K562 (cell line): Measurements from ENCODE around the gene G6PC3. TPM values are rescaled to one million over a fixed set of nuclear protein-coding genes. Genes with fewer than 3 reads are reported as not detected.

Source experiments
- C11orf30 ChIP-seq: fragments of 450-650 bp; IDR thresholded peaks from 2 replicates; pipeline ENCODE4 v1.6.1; 2016; ENCODE audit warnings: low read depth, mild to moderate bottlenecking
- CEBPG ChIP-seq, 3 experiments: fragments of 200-800 bp in 1 of 3; sonication (Bioruptor generic) in 1 of 3; sonication (generic) in 1 of 3; formaldehyde crosslinking in 1 of 3; IDR thresholded peaks in 2 of 3; conservative IDR thresholded peaks in 1 of 3; 2 replicates each; pipeline versions ENCODE4 v1.6.1 to v1.8.0; 2016 to 2022; ENCODE audit warnings: missing compliant biosample characterization in 2 of 3, missing genetic modification characterization in 2 of 3, mild to moderate bottlenecking in 1 of 3, missing genetic modification reagents in 1 of 3
- CTCF ChIP-seq, 3 experiments: IDR thresholded peaks in 2 of 3; conservative IDR thresholded peaks in 1 of 3; 2 replicates each; pipeline ENCODE4 v1.5.1; 2011 to 2012; ENCODE audit warnings: low read length in 3 of 3, mild to moderate bottlenecking in 3 of 3, control low read depth in 2 of 3, improper control_type of control experiment in 1 of 3, inconsistent platforms in 1 of 3, low read depth in 1 of 3, mixed read lengths in 1 of 3, moderate library complexity in 1 of 3; ENCODE audit not compliant: insufficient read depth in 2 of 3
- ELK3 ChIP-seq: fragments of 450-650 bp; formaldehyde crosslinking; IDR thresholded peaks from 2 replicates; pipeline ENCODE4 v1.4.0; 2020; ENCODE audit warnings: mild to moderate bottlenecking
- EP300 ChIP-seq: IDR thresholded peaks from 2 replicates; pipeline ENCODE4 v1.6.1; 2012; ENCODE audit warnings: low read length, improper control_type of control experiment
- FIP1L1 ChIP-seq: fragments of 200-400 bp; formaldehyde crosslinking; IDR thresholded peaks from 2 replicates; pipeline ENCODE4 v1.6.1; 2018; ENCODE audit warnings: mild to moderate bottlenecking, low read depth, low read length; ENCODE audit not compliant: poor library complexity, severe bottlenecking
- FOXK2 ChIP-seq, 2 experiments: fragments of 450-650 bp; IDR thresholded peaks in 1 of 2; conservative IDR thresholded peaks in 1 of 2; 2 replicates each; pipeline ENCODE4 v1.6.1; 2016; ENCODE audit warnings: low read depth in 2 of 2, mild to moderate bottlenecking in 1 of 2
- KDM1A ChIP-seq, 2 experiments: fragments of 450-650 bp; IDR thresholded peaks; 2 replicates each; pipeline ENCODE4 v1.6.1; 2016; ENCODE audit warnings: mild to moderate bottlenecking in 2 of 2
- KDM5B ChIP-seq: fragments of 200-600 bp; sonication (generic); IDR thresholded peaks from 2 replicates; pipeline ENCODE4 v1.6.1; 2012; ENCODE audit warnings: low read depth, mild to moderate bottlenecking, moderate library complexity, low read length, control low read depth, inconsistent platforms; ENCODE audit not compliant: insufficient replicate concordance
- MAFK ChIP-seq: IDR thresholded peaks from 2 replicates; pipeline ENCODE4 v1.6.1; 2011; ENCODE audit warnings: low read length, improper control_type of control experiment
- MEF2D ChIP-seq: conservative IDR thresholded peaks from 2 replicates; pipeline ENCODE4 v1.6.1; 2016; ENCODE audit warnings: low read depth, missing genetic modification characterization, missing compliant biosample characterization
- PATZ1 ChIP-seq: fragments of 250-450 bp; sonication (Bioruptor Pico); IDR thresholded peaks from 2 replicates; pipeline ENCODE4 v1.5.0; 2020; ENCODE audit warnings: mild to moderate bottlenecking, borderline replicate concordance
- POU5F1 ChIP-seq: fragments of 150-350 bp; IDR thresholded peaks from 2 replicates; pipeline ENCODE4 v1.6.1; 2014; ENCODE audit warnings: borderline replicate concordance, low read length, low read depth, mild to moderate bottlenecking; ENCODE audit not compliant: partially characterized antibody
- PPARD ChIP-seq: fragments of 250-450 bp; sonication (Bioruptor Pico); IDR thresholded peaks from 2 replicates; pipeline ENCODE4 v1.8.0; 2022; ENCODE audit warnings: inconsistent platforms, mild to moderate bottlenecking, moderate library complexity
- RBM34 ChIP-seq: fragments of 200-400 bp; formaldehyde crosslinking; IDR thresholded peaks from 2 replicates; pipeline ENCODE4 v1.6.1; 2018; ENCODE audit warnings: low read length, borderline replicate concordance; ENCODE audit not compliant: insufficient read depth
- SLC30A9 ChIP-seq: fragments of 250-450 bp; sonication (Bioruptor Pico); IDR thresholded peaks from 2 replicates; pipeline ENCODE4 v1.8.0; 2022; ENCODE audit warnings: mild to moderate bottlenecking, moderate library complexity
- SRSF9 ChIP-seq: fragments of 200-400 bp; formaldehyde crosslinking; IDR thresholded peaks from 2 replicates; pipeline ENCODE4 v1.6.1; 2017; ENCODE audit warnings: low read depth, low read length, borderline replicate concordance
- ZBTB17 ChIP-seq: fragments of 450-650 bp; formaldehyde crosslinking; IDR thresholded peaks from 2 replicates; pipeline ENCODE4 v1.4.0; 2020; ENCODE audit warnings: mild to moderate bottlenecking
- ZNF354B ChIP-seq: fragments of 250-450 bp; sonication (Bioruptor Pico); IDR thresholded peaks from 2 replicates; pipeline ENCODE4 v1.4.0; 2020
- ZNF507 ChIP-seq: conservative IDR thresholded peaks from 2 replicates; pipeline ENCODE4 v1.6.1; 2017; ENCODE audit warnings: missing genetic modification characterization, missing compliant biosample characterization
- ZNF561 ChIP-seq: fragments of 450-650 bp; formaldehyde crosslinking; conservative IDR thresholded peaks from 2 replicates; pipeline ENCODE4 v1.4.0; 2020; ENCODE audit warnings: mild to moderate bottlenecking, moderate library complexity
- polyA plus RNA-seq, 8 experiments: library from polyadenylated mRNA; depleted of rRNA in 4 of 8; stranded (reverse) in 5 of 8; unstranded in 3 of 8; fragments of >200 nt; fragmentation: Nextera tagmentation in 2 of 8; fragmentation: Illumina TruSeq in 1 of 8; extraction: Ambion mirVana in 2 of 8; extraction: Trizol in 1 of 8; gene quantifications; 2 replicates each; pipeline versions ENCODE4 v1.2.1 to v1.2.3, GENCODE V29; 2011 to 2014; ENCODE audit warnings: inconsistent platforms in 1 of 8, missing spikeins in 1 of 8
- total RNA-seq, 7 experiments: library from RNA; depleted of rRNA in 6 of 7; stranded (reverse); fragments of >200 nt in 6 of 7; fragmentation: Illumina TruSeq in 2 of 7; extraction: Trizol in 2 of 7; gene quantifications; 2 replicates each; pipeline versions ENCODE4 v1.2.1 to v1.2.3, GENCODE V29; 2011 to 2021; ENCODE audit warnings: low replicate concordance in 1 of 7

The G6PC3 gene
- total and polyA plus RNA-seq, 9 of the 15 experiments (the other 6 are each of a cell fraction or from before 2014, with no cell fraction given), result 10.4 to 57.8 (median 31.1) TPM

GRCh38 chr17:44095647-44096496 lies 25.3 kb downstream of the G6PC3 start (continued):
- TF ChIP-seq ELK3 (no peak), MAFK (no peak), PPARD (no peak), CTCF (IDR thresholded peaks at IDR 0.05 in 2 of 3, conservative IDR thresholded peaks at IDR 0.05 in 1 of 3; ENCODE audit: insufficient read depth in 2 of 3, low read depth in 1 of 3, low read length in 3 of 3) (peak; percentile 15 to 34 (median 20); a peak in 2 of 6 replicates), PATZ1 (CRISPR knock-in tag) (no peak), MEF2D (tag) (peak; percentile 87), EP300 (0 out of 2 replicates have a peak, but pooled peaks have one; percentile 52), ZNF561 (CRISPR knock-in tag) (no peak), SRSF9 (no peak), FIP1L1 (no peak), C11orf30 (no peak), ZNF354B (no peak), POU5F1 (no peak), ZBTB17 (no peak), ZNF507 (no peak), KDM1A (IDR thresholded peaks at IDR 0.05) (peak in 1 of 2 experiments; percentile 5; a peak in 1 of 4 replicates), CEBPG (CRISPR knock-in tag; IDR thresholded peaks at IDR 0.05) (no peak), CEBPG (tag; conservative IDR thresholded peaks at IDR 0.05 in 1 of 2, IDR thresholded peaks at IDR 0.05 in 1 of 2) (no peak), RBM34 (no peak), FOXK2 (conservative IDR thresholded peaks at IDR 0.05 in 1 of 2, IDR thresholded peaks at IDR 0.05 in 1 of 2; ENCODE audit: low read depth in 2 of 2) (peak; percentile 19 to 55; a peak in 1 of 4 replicates), KDM5B (peak; percentile 70), SLC30A9 (CRISPR knock-in tag) (no peak)
